ENCODE measurements around the gene CES4A.
"Not testable (repeated sequence)": the region's sequence is repeated elsewhere in the genome, so short reads cannot be mapped to it uniquely, and the experiment has no call there.

- TF ChIP-seq, protein P1, sequence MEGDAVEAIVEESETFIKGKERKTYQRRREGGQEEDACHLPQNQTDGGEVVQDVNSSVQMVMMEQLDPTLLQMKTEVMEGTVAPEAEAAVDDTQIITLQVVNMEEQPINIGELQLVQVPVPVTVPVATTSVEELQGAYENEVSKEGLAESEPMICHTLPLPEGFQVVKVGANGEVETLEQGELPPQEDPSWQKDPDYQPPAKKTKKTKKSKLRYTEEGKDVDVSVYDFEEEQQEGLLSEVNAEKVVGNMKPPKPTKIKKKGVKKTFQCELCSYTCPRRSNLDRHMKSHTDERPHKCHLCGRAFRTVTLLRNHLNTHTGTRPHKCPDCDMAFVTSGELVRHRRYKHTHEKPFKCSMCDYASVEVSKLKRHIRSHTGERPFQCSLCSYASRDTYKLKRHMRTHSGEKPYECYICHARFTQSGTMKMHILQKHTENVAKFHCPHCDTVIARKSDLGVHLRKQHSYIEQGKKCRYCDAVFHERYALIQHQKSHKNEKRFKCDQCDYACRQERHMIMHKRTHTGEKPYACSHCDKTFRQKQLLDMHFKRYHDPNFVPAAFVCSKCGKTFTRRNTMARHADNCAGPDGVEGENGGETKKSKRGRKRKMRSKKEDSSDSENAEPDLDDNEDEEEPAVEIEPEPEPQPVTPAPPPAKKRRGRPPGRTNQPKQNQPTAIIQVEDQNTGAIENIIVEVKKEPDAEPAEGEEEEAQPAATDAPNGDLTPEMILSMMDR (IDR thresholded peaks at IDR 0.05; ENCODE audit: insufficient read depth, low read depth, low read length): not testable (repeated sequence)
- TF ChIP-seq EZH2 (IDR thresholded peaks at IDR 0.05; ENCODE audit: insufficient read depth, low read length): not testable (repeated sequence)
Observed at GRCh38 chr16:66974932-66975246, 13.5 kb upstream of the CES4A start.

Measured in astrocyte (in vitro differentiated cells and primary cell).